K562 (cell line): ENCODE data around the gene RNLS. TPM values are rescaled to one million over a fixed set of nuclear protein-coding genes. Genes with fewer than 3 reads are reported as not detected.

Experiments used
- CUX1 ChIP-seq: fragments of 200-800 bp; sonication (Bioruptor generic); IDR thresholded peaks from 2 replicates; pipeline ENCODE4 v1.6.1; 2016; ENCODE audit warnings: missing genetic modification characterization, missing compliant biosample characterization
- CXXC5 ChIP-seq: fragments of 250-450 bp; sonication (Bioruptor Pico); IDR thresholded peaks from 2 replicates; pipeline ENCODE4 v1.8.0; 2022; ENCODE audit warnings: inconsistent platforms, mild to moderate bottlenecking, moderate library complexity
- DDX20 ChIP-seq: fragments of 450-650 bp; IDR thresholded peaks from 2 replicates; pipeline ENCODE4 v1.6.1; 2016; ENCODE audit warnings: missing genetic modification characterization, low read depth, mild to moderate bottlenecking, missing compliant biosample characterization, moderate library complexity
- SNRNP70 ChIP-seq: fragments of 200-400 bp; formaldehyde crosslinking; optimal IDR thresholded peaks from 2 replicates; pipeline ENCODE3; 2017; ENCODE audit warnings: low read depth, low read length
- SP1 ChIP-seq: sonication (generic); formaldehyde crosslinking; IDR thresholded peaks from 2 replicates; pipeline ENCODE4 v1.8.1; 2022; ENCODE audit warnings: mild to moderate bottlenecking, missing genetic modification reagents
- ZNF174 ChIP-seq: fragments of 250-450 bp; sonication (Bioruptor Pico); IDR thresholded peaks from 2 replicates; pipeline ENCODE4 v1.4.0; 2020; ENCODE audit warnings: mild to moderate bottlenecking
- polyA plus RNA-seq, 8 experiments: library from polyadenylated mRNA; depleted of rRNA in 4 of 8; stranded (reverse) in 5 of 8; unstranded in 3 of 8; fragments of >200 nt; fragmentation: Nextera tagmentation in 2 of 8; fragmentation: Illumina TruSeq in 1 of 8; extraction: Ambion mirVana in 2 of 8; extraction: Trizol in 1 of 8; gene quantifications; 2 replicates each; pipeline versions ENCODE4 v1.2.1 to v1.2.3, GENCODE V29; 2011 to 2014; ENCODE audit warnings: inconsistent platforms in 1 of 8, missing spikeins in 1 of 8
- total RNA-seq, 7 experiments: library from RNA; depleted of rRNA in 6 of 7; stranded (reverse); fragments of >200 nt in 6 of 7; fragmentation: Illumina TruSeq in 2 of 7; extraction: Trizol in 2 of 7; gene quantifications; 2 replicates each; pipeline versions ENCODE4 v1.2.1 to v1.2.3, GENCODE V29; 2011 to 2021; ENCODE audit warnings: low replicate concordance in 1 of 7

Gene RNLS
- total and polyA plus RNA-seq, 9 of the 15 experiments (the other 6 are each of a cell fraction or from before 2014, with no cell fraction given): 0.14 to 0.72 (median 0.41) TPM; not detected in 3

- TF ChIP-seq CUX1 (CRISPR knock-in tag) (no peak), ZNF174 (CRISPR knock-in tag) (no peak), CXXC5 (CRISPR knock-in tag) (no peak), SNRNP70 (no peak), SP1 (CRISPR knock-in tag) (no peak), DDX20 (tag) (no peak)
Observed at GRCh38 chr10:88474884-88475844, 108.0 kb downstream of the RNLS start (continued).
